ENCODE results near the gene TXNDC11. TPM values are rescaled to one million over a fixed set of nuclear protein-coding genes. Genes with fewer than 3 reads are reported as not detected.

The TXNDC11 gene
- total and polyA plus RNA-seq, 9 of the 15 experiments (the other 6 are each of a cell fraction or from before 2014, with no cell fraction given): 0.66 to 32.6 (median 26.2) TPM

- TF ChIP-seq KLF16 (IDR thresholded peaks at IDR 0.05) (peak; percentile 37; the same call in 1 of the 2 replicates), NFIX (CRISPR knock-in tag; IDR thresholded peaks at IDR 0.05; ENCODE audit: low read depth) (no peak), DDX20 (tag; IDR thresholded peaks at IDR 0.05; ENCODE audit: low read depth) (no peak), HNRNPK (IDR thresholded peaks at IDR 0.05; ENCODE audit: low read depth, low read length, poor library complexity, severe bottlenecking) (no peak), ZNF354B (CRISPR knock-in tag; IDR thresholded peaks at IDR 0.05) (no peak), RBM15 (IDR thresholded peaks at IDR 0.05; ENCODE audit: insufficient read depth, low read length) (no peak), GABPB1 (CRISPR knock-in tag; IDR thresholded peaks at IDR 0.05) (no peak), HDAC3 (IDR thresholded peaks at IDR 0.05; ENCODE audit: borderline replicate concordance, partially characterized antibody) (peak; percentile 77), PURB (CRISPR knock-in tag; IDR thresholded peaks at IDR 0.05; ENCODE audit: low read depth) (no peak), NR3C1 (CRISPR knock-in tag; IDR thresholded peaks at IDR 0.05) (no peak), PTTG1 (tag; IDR thresholded peaks at IDR 0.05; ENCODE audit: low read depth) (no peak), SMARCE1 (IDR thresholded peaks at IDR 0.05) (peak; percentile 85), JUN (IDR thresholded peaks at IDR 0.05; ENCODE audit: borderline replicate concordance, low read depth, low read length) (no peak), JUN (CRISPR knock-in tag; IDR thresholded peaks at IDR 0.05; ENCODE audit: borderline replicate concordance) (no peak), RBBP5 (IDR thresholded peaks at IDR 0.05; ENCODE audit: borderline replicate concordance, insufficient read depth, low read length, poor library complexity, severe bottlenecking) (no peak), MYNN (IDR thresholded peaks at IDR 0.05) (no peak), MYNN (CRISPR knock-in tag; IDR thresholded peaks at IDR 0.05) (no peak), NFE2L1 (tag; IDR thresholded peaks at IDR 0.05; ENCODE audit: borderline replicate concordance, low read depth) (no peak), PHB2 (IDR thresholded peaks at IDR 0.05; ENCODE audit: low read depth) (no peak), ZNF143 (CRISPR knock-in tag; IDR thresholded peaks at IDR 0.05) (no peak), SRSF1 (IDR thresholded peaks at IDR 0.05; ENCODE audit: low read depth, low read length) (no peak), PYGO2 (tag; IDR thresholded peaks at IDR 0.05) (no peak), FOXK2 (conservative IDR thresholded peaks at IDR 0.05 in 1 of 2, IDR thresholded peaks at IDR 0.05 in 1 of 2; ENCODE audit: low read depth in 2 of 2) (peak; percentile 81 to 92)
- TF ChIP-seq, protein P1, sequence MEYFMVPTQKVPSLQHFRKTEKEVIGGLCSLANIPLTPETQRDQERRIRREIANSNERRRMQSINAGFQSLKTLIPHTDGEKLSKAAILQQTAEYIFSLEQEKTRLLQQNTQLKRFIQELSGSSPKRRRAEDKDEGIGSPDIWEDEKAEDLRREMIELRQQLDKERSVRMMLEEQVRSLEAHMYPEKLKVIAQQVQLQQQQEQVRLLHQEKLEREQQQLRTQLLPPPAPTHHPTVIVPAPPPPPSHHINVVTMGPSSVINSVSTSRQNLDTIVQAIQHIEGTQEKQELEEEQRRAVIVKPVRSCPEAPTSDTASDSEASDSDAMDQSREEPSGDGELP (CRISPR knock-in tag; IDR thresholded peaks at IDR 0.05; ENCODE audit: borderline replicate concordance): no peak
- TF ChIP-seq, protein P2, sequence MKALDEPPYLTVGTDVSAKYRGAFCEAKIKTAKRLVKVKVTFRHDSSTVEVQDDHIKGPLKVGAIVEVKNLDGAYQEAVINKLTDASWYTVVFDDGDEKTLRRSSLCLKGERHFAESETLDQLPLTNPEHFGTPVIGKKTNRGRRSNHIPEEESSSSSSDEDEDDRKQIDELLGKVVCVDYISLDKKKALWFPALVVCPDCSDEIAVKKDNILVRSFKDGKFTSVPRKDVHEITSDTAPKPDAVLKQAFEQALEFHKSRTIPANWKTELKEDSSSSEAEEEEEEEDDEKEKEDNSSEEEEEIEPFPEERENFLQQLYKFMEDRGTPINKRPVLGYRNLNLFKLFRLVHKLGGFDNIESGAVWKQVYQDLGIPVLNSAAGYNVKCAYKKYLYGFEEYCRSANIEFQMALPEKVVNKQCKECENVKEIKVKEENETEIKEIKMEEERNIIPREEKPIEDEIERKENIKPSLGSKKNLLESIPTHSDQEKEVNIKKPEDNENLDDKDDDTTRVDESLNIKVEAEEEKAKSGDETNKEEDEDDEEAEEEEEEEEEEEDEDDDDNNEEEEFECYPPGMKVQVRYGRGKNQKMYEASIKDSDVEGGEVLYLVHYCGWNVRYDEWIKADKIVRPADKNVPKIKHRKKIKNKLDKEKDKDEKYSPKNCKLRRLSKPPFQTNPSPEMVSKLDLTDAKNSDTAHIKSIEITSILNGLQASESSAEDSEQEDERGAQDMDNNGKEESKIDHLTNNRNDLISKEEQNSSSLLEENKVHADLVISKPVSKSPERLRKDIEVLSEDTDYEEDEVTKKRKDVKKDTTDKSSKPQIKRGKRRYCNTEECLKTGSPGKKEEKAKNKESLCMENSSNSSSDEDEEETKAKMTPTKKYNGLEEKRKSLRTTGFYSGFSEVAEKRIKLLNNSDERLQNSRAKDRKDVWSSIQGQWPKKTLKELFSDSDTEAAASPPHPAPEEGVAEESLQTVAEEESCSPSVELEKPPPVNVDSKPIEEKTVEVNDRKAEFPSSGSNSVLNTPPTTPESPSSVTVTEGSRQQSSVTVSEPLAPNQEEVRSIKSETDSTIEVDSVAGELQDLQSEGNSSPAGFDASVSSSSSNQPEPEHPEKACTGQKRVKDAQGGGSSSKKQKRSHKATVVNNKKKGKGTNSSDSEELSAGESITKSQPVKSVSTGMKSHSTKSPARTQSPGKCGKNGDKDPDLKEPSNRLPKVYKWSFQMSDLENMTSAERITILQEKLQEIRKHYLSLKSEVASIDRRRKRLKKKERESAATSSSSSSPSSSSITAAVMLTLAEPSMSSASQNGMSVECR (CRISPR knock-in tag; IDR thresholded peaks at IDR 0.05): no peak
Observed at GRCh38 chr16:11734025-11734652, 8.5 kb downstream of the TXNDC11 start (continued).
